Gastrocnemius medialis (tissue), 4 donors: ENCODE measurements around the gene PIK3C2B. TPM values are rescaled to one million over a fixed set of nuclear protein-coding genes. Genes with fewer than 3 reads are reported as not detected.

Source experiments
- ATAC-seq, 2 donors: fragments of 150-250 bp; one replicate each; pipeline ENCODE4 v1.9.1; 2016
- DNase-seq, 2 donors: peaks; one replicate each; pipeline ENCODE4 v3.0.0-alpha.2; 2019
- H3K27ac ChIP-seq, 4 donors: fragments of 200-600 bp; sonication (generic); 1 replicate in 1 of 4; 2 replicates in 3 of 4; pipeline ENCODE4 v1.5.1; 2016 to 2018; ENCODE audit warnings: mild to moderate bottlenecking in 2 of 4, moderate library complexity in 1 of 4
- H3K27me3 ChIP-seq, 3 donors: fragments of 200-600 bp; sonication (generic) in 2 of 3; 1 replicate in 1 of 3; 2 replicates in 2 of 3; pipeline versions ENCODE4 v1.5.1 to v1.6.0; 2016 to 2019; ENCODE audit warnings: mild to moderate bottlenecking in 1 of 3, moderate library complexity in 1 of 3
- H3K36me3 ChIP-seq, 2 donors: fragments of 200-600 bp; sonication (generic) in 1 of 2; one replicate each; pipeline ENCODE4 v1.5.1; 2017 to 2018
- H3K4me1 ChIP-seq, 2 donors: fragments of 200-600 bp; sonication (generic) in 1 of 2; one replicate each; pipeline ENCODE4 v1.5.1; 2016 to 2017; ENCODE audit warnings: mild to moderate bottlenecking in 2 of 2
- H3K4me3 ChIP-seq, 4 donors: fragments of 200-600 bp; sonication (generic) in 3 of 4; 1 replicate in 1 of 4; 2 replicates in 3 of 4; pipeline ENCODE4 v1.5.1; 2016 to 2019; ENCODE audit warnings: mild to moderate bottlenecking in 2 of 4
- H3K9me3 ChIP-seq, 3 donors: fragments of 200-600 bp; sonication (generic) in 2 of 3; 1 replicate in 1 of 3; 2 replicates in 2 of 3; pipeline ENCODE4 v1.5.1; 2016 to 2019
- CTCF ChIP-seq, 5 experiments: fragments of 450-650 bp in 3 of 5; fragments of 200-600 bp in 2 of 5; sonication (generic) in 2 of 5; IDR thresholded peaks in 4 of 5; conservative IDR thresholded peaks in 1 of 5; 1 replicate in 4 of 5; 2 replicates in 1 of 5; pipeline ENCODE4 v1.5.1; 2016 to 2019; ENCODE audit warnings: antibody characterized with exemption in 5 of 5, mild to moderate bottlenecking in 3 of 5, moderate library complexity in 3 of 5
- POLR2A ChIP-seq, 2 donors: fragments of 450-650 bp; IDR thresholded peaks; one replicate each; pipeline ENCODE4 v1.6.1; 2017; ENCODE audit warnings: antibody characterized with exemption in 2 of 2, mild to moderate bottlenecking in 2 of 2, moderate library complexity in 2 of 2
- in situ Hi-C, 4 donors: fragments of 200-750 bp; cut with MboI; loops; one replicate each; pipeline versions ENCODE4 v1.15.0 to v1.8.0; 2017; ENCODE audit warnings: low sequenced_read_pairs in 4 of 4
- intact Hi-C: fragments of 100-400 bp; cut with DNase I; formaldehyde crosslinking; loops from one replicate; pipeline ENCODE4 v1.15.1; 2023; ENCODE audit warnings: low total_unique reads
- total RNA-seq, 4 donors: library from RNA; depleted of rRNA; stranded (reverse); fragments of >200 nt; gene quantifications; one replicate each; pipeline versions ENCODE4 v1.1.0 to v1.2.3, GENCODE V29; 2016

The PIK3C2B gene
- total RNA-seq, 4 donors from 2014 or later = 2.8 to 6.0 (median 3.8) TPM

GRCh38 chr1:204509186-204509635, 14.6 kb upstream of the PIK3C2B start:
- H3K36me3 ChIP-seq = no peaks in the 10 kb centered on the region
- intact Hi-C loops (no loop called here), in situ Hi-C loops (loop anchor here in 2 of 4 donors (25.0 kb wide), 2 partner anchors 347 to 647 kb away; partner anchors contain the start of genes ETNK2 (in 1 of the 2), REN (in 1 of the 2) and SNRPE (in 1 of the 2))
- TF ChIP-seq CTCF (IDR thresholded peaks at IDR 0.05 in 4 of 5, conservative IDR thresholded peaks at IDR 0.05 in 1 of 5) (no peak), POLR2A (IDR thresholded peaks at IDR 0.05) (no peak)
- peaks cover 7 to 8% of the 10 kb centered on the region in 2 donors for H3K4me1 ChIP-seq
- no peaks in the 10 kb centered on the region for H3K9me3 ChIP-seq
- H3K4me3 ChIP-seq = no peak overlapping the region
- DNase-seq (no peak), ATAC-seq (no peak)
- no peak overlapping the region for H3K27ac ChIP-seq
- H3K27me3 ChIP-seq = no peaks in the 10 kb centered on the region

- DNase-seq = peak in 1 of 2 donors; percentile 25
- Histone ChIP-seq H3K27ac (peak overlapping the region; percentile 83 to 85 (median 84)), H3K27me3 (no peaks in the 10 kb centered on the region), H3K36me3 (no peaks in the 10 kb centered on the region), H3K9me3 (no peaks in the 10 kb centered on the region), H3K4me3 (peak overlapping the region; percentile 51 to 67 (median 61)), H3K4me1 (peaks cover 8 to 13% of the 10 kb centered on the region in 2 donors)
- in situ Hi-C loops (loop anchor here in 2 of 4 donors (25.0 kb wide), 2 partner anchors 345 to 645 kb away; partner anchors contain the start of genes ETNK2 (in 1 of the 2), REN (in 1 of the 2) and SNRPE (in 1 of the 2)), intact Hi-C loops (no loop called here)
- no peak for TF ChIP-seq CTCF (IDR thresholded peaks at IDR 0.05 in 4 of 5, conservative IDR thresholded peaks at IDR 0.05 in 1 of 5)
- TF ChIP-seq POLR2A (IDR thresholded peaks at IDR 0.05) = no peak
- ATAC-seq = peak; percentile 41 to 46
Observed at GRCh38 chr1:204507317-204508105, 12.9 kb upstream of the PIK3C2B start.

- DNase-seq (peak; percentile 75 to 81), ATAC-seq (peak; percentile 75 to 81)
- in situ Hi-C loops (loop anchor here in 2 of 4 donors (25.0 kb wide), 2 partner anchors 345 to 645 kb away; partner anchors contain the start of genes ETNK2 (in 1 of the 2), REN (in 1 of the 2) and SNRPE (in 1 of the 2)), intact Hi-C loops (loop anchor here (1.0 kb wide), 1 partner anchor 96 kb away; the partner anchor contains the start of gene PPP1R15B)
- Histone ChIP-seq H3K4me3 (peak overlapping the region; percentile 51 to 67 (median 61)), H3K4me1 (peaks cover 8 to 13% of the 10 kb centered on the region in 2 donors), H3K27ac (peak overlapping the region; percentile 83 to 85 (median 84)), H3K36me3 (no peaks in the 10 kb centered on the region), H3K27me3 (no peaks in the 10 kb centered on the region), H3K9me3 (no peaks in the 10 kb centered on the region)
- no peak for TF ChIP-seq POLR2A (IDR thresholded peaks at IDR 0.05)
- TF ChIP-seq CTCF (IDR thresholded peaks at IDR 0.05 in 4 of 5, conservative IDR thresholded peaks at IDR 0.05 in 1 of 5) = no peak
Observed at GRCh38 chr1:204506969-204507316, 12.3 kb upstream of the PIK3C2B start.

- in situ Hi-C loops = loop anchor here in 2 of 4 donors (25.0 kb wide), 2 partner anchors 344 to 644 kb away; partner anchors contain the start of genes ETNK2 (in 1 of the 2), REN (in 1 of the 2) and SNRPE (in 1 of the 2)
- peak; percentile 83 to 84 for ATAC-seq
- H3K36me3 ChIP-seq = no peaks in the 10 kb centered on the region
- intact Hi-C loops = loop anchor here (1.0 kb wide), 1 partner anchor 95 kb away; the partner anchor contains the start of gene PPP1R15B
- H3K4me1 ChIP-seq = peaks cover 8 to 13% of the 10 kb centered on the region in 2 donors
- H3K27ac ChIP-seq = peak overlapping the region; percentile 83 to 85 (median 84)
- peak overlapping the region; percentile 51 to 67 (median 61) for H3K4me3 ChIP-seq
- no peaks in the 10 kb centered on the region for H3K27me3 ChIP-seq
- peak; percentile 45 to 65 for DNase-seq
- no peaks in the 10 kb centered on the region for H3K9me3 ChIP-seq
- TF ChIP-seq CTCF (IDR thresholded peaks at IDR 0.05 in 4 of 5, conservative IDR thresholded peaks at IDR 0.05 in 1 of 5) (no peak), POLR2A (IDR thresholded peaks at IDR 0.05) (no peak)
Observed at GRCh38 chr1:204506201-204506968, 11.8 kb upstream of the PIK3C2B start.
